HAP-1 (cell line): ENCODE results near the gene PLPP3.
A peak's percentile ranks its signal among the peaks of the same experiment; 100 is the strongest.

ENCODE experiments used
- DNase-seq, 2 experiments: peaks; one replicate each; pipeline ENCODE4 v3.0.0-alpha.2; 2016 to 2020; ENCODE audit warnings: low spot score in 2 of 2
- H3K27me3 ChIP-seq: fragments of 250-450 bp; sonication (Bioruptor Pico); 2 replicates; pipeline ENCODE4 v1.5.1; 2020; ENCODE audit warnings: low read depth, mild to moderate bottlenecking, moderate library complexity
- H3K36me3 ChIP-seq: fragments of 250-450 bp; sonication (Bioruptor Pico); replicated peaks from 2 replicates; pipeline ENCODE4 v1.5.1; 2020; ENCODE audit warnings: mild to moderate bottlenecking
- H3K4me1 ChIP-seq: fragments of 250-450 bp; sonication (Bioruptor Pico); 2 replicates; pipeline ENCODE4 v1.5.1; 2020; ENCODE audit warnings: mild to moderate bottlenecking
- H3K4me3 ChIP-seq: fragments of 250-450 bp; sonication (Bioruptor Pico); 2 replicates; pipeline ENCODE4 v1.5.1; 2020; ENCODE audit warnings: mild to moderate bottlenecking, moderate library complexity
- H3K9me3 ChIP-seq: fragments of 250-450 bp; sonication (Bioruptor Pico); 2 replicates; pipeline ENCODE4 v1.5.1; 2020; ENCODE audit warnings: mild to moderate bottlenecking, moderate library complexity
- in situ Hi-C: fragments of 300-500 bp; cut with MboI; formaldehyde crosslinking; loops from 3 replicates; pipeline ENCODE4 v1.14.3; 2020; ENCODE audit warnings: low sequenced_read_pairs, inconsistent platforms, mixed read lengths

Gene PLPP3

GRCh38 chr1:56478734-56479133 is 100.6 kb downstream of the PLPP3 start:
- Histone ChIP-seq H3K36me3 (no peaks in the 10 kb centered on the region), H3K4me1 (peaks cover 6% of the 10 kb centered on the region; the same call in 1 of the 2 replicates), H3K27me3 (no peaks in the 10 kb centered on the region), H3K9me3 (no peaks in the 10 kb centered on the region), H3K4me3 (no peak overlapping the region)
- DNase-seq: no peak
- in situ Hi-C loops: no loop called here

- in situ Hi-C loops: no loop called here
- Histone ChIP-seq H3K4me1 (peaks cover 6% of the 10 kb centered on the region; the same call in 1 of the 2 replicates), H3K36me3 (no peaks in the 10 kb centered on the region), H3K27me3 (peaks cover 2% of the 10 kb centered on the region; the same call in 1 of the 2 replicates), H3K4me3 (peak overlapping the region; percentile 19), H3K9me3 (no peaks in the 10 kb centered on the region)
- DNase-seq: peak; percentile 45 to 76
Observed at GRCh38 chr1:56477164-56478111, 101.9 kb downstream of the PLPP3 start.

DNA sequence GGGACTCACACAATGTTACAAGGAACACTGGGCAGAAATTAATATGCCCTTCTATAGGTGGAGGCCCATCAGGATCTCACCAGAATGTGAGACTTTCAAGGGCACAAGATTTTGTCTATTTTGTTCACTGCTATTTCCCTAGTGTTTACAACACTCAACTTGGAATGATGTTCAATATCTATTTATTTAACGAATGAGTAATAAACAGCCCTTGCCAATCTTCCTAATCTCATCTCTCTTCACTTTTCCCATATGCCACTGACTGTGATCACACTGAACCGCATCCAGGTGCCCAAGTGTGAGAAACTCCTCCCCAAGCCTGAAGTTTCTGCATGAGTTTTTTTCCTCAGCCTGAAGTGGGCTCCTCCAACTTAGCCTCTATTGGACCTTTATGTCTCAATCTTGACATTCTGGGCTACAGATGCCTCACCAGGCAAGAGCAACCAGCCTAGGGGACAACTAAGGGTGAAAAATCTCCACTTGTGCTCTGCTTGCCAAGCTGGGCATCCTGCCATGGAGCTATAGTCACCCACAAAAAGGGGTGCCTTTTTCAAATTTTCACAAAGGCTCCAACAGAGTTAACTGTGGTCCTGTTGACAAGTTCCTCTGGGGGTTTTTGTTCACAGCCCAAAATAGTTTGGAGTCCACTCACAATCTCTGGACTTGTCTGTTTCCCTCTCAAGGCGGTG is 105.6 kb downstream of the PLPP3 start:
- peaks cover 2% of the 10 kb centered on the region; the same call in 1 of the 2 replicates for H3K27me3 ChIP-seq
- peaks cover 6% of the 10 kb centered on the region; the same call in 1 of the 2 replicates for H3K4me1 ChIP-seq
- DNase-seq: no peak
- in situ Hi-C loops: no loop called here
- H3K36me3 ChIP-seq: no peaks in the 10 kb centered on the region
- no peak overlapping the region for H3K4me3 ChIP-seq
- no peaks in the 10 kb centered on the region for H3K9me3 ChIP-seq

DNA sequence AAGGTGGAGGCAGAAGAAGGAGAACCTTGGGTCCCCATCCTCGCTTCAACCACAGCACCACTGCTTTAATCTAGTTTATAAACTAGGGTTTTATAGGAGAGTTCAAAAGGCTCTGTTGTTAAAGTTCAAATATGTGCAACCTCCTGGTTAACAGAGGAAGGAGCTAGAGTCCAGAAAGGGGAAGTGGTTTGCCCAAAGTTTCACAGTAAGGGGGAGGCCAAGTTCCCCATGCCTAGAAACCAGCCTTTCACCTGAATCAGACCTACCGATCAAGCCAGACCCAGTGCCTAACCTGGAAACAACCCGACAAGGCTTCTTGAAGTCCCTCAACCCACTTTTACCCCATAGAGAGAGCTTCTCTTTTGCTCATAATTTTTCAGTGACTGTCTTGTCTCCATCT is 106.5 kb downstream of the PLPP3 start:
- Histone ChIP-seq H3K4me1 (peaks cover 6% of the 10 kb centered on the region; the same call in 1 of the 2 replicates), H3K27me3 (peaks cover 2% of the 10 kb centered on the region; the same call in 1 of the 2 replicates), H3K9me3 (no peaks in the 10 kb centered on the region), H3K4me3 (no peak overlapping the region), H3K36me3 (no peaks in the 10 kb centered on the region)
- in situ Hi-C loops: no loop called here
- DNase-seq: no peak

GRCh38 chr1:56469640-56470371 is 109.6 kb downstream of the PLPP3 start:
- Histone ChIP-seq H3K4me3 (no peak overlapping the region), H3K4me1 (no peaks in the 10 kb centered on the region), H3K27me3 (peaks cover 2% of the 10 kb centered on the region; the same call in 1 of the 2 replicates), H3K36me3 (no peaks in the 10 kb centered on the region), H3K9me3 (no peaks in the 10 kb centered on the region)
- no peak for DNase-seq
- in situ Hi-C loops: no loop called here

- Histone ChIP-seq H3K27me3 (peaks cover 2% of the 10 kb centered on the region; the same call in 1 of the 2 replicates), H3K36me3 (no peaks in the 10 kb centered on the region), H3K9me3 (no peaks in the 10 kb centered on the region), H3K4me3 (no peak overlapping the region), H3K4me1 (no peaks in the 10 kb centered on the region)
- in situ Hi-C loops: no loop called here
- no peak for DNase-seq
Observed at GRCh38 chr1:56468518-56468917, 110.8 kb downstream of the PLPP3 start.

GRCh38 chr1:56466538-56466937 is 112.8 kb downstream of the PLPP3 start:
- in situ Hi-C loops: no loop called here
- no peaks in the 10 kb centered on the region for H3K4me1 ChIP-seq
- no peaks in the 10 kb centered on the region for H3K36me3 ChIP-seq
- H3K4me3 ChIP-seq: no peak overlapping the region
- no peaks in the 10 kb centered on the region; the same call in 1 of the 2 replicates for H3K27me3 ChIP-seq
- H3K9me3 ChIP-seq: no peaks in the 10 kb centered on the region
- no peak for DNase-seq

DNA sequence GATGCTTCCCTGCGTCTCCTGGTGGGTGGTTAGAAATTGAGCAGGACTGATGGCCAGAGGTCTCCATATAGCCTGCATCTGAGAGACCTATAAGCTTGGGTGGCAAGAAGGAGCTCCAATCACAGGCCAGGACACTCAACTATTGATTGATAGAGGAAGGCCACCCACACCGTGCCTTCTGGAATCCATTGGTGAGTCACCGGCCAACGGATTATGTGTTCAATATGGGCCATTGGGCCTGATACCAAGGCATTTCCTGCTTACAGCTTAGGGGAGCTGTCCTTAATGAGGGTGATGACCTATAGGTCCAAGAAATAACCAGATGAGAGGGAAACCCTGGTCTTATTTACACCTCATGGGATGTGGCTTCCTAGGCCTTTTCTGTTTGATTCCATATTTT is 115.1 kb downstream of the PLPP3 start:
- no peak for DNase-seq
- Histone ChIP-seq H3K4me3 (no peak overlapping the region), H3K27me3 (no peaks in the 10 kb centered on the region), H3K9me3 (no peaks in the 10 kb centered on the region), H3K4me1 (no peaks in the 10 kb centered on the region), H3K36me3 (no peaks in the 10 kb centered on the region)
- in situ Hi-C loops: no loop called here

DNA sequence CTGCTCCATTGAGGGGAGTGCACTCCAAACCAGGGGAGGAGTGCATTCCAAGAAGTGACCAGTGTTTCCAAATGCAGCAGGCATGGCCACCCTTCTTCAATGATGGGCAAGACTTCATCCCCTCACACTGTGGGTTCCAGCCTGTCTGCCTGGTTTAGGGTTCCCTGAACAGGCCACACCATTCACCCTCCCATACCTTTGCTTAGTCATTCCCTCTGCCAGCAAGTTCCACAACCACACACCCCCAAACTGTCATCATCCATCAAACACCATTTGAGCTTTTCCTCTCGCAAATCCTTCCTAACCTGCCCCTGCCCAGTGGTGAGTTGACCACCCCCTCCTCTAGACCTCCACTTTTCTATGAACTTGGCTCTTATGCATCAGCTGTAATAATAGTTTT is 116.0 kb downstream of the PLPP3 start:
- DNase-seq: no peak
- H3K4me3 ChIP-seq: no peak overlapping the region
- in situ Hi-C loops: no loop called here

DNA sequence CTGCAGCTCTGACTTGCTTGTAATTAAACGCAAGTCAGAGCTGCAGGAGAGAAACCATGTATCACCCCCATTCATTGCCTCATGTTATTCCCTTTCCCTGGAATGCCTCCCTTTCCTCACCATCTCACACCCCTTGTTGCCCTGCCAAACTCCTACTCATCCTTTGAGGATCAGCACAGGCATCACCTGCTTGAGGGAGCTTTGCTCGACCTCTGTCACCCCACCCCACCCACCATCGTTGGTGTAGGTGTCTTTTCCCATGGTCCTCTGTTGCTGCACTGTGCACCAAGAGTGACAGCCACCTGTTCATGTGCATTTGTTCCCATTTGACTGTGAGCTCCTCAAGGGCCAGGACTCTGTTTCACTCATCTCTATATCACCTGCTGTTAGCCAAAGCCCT is 117.2 kb downstream of the PLPP3 start:
- Histone ChIP-seq H3K4me1 (no peaks in the 10 kb centered on the region), H3K36me3 (no peaks in the 10 kb centered on the region), H3K27me3 (no peaks in the 10 kb centered on the region), H3K4me3 (no peak overlapping the region), H3K9me3 (no peaks in the 10 kb centered on the region)
- DNase-seq: no peak
- in situ Hi-C loops: no loop called here

More for the DNA sequence above, 116.0 kb downstream of the PLPP3 start:
- no peaks in the 10 kb centered on the region for H3K27me3 ChIP-seq
- no peaks in the 10 kb centered on the region for H3K36me3 ChIP-seq
- H3K4me1 ChIP-seq: no peaks in the 10 kb centered on the region
- H3K9me3 ChIP-seq: no peaks in the 10 kb centered on the region

GRCh38 chr1:56461158-56462127 is 117.9 kb downstream of the PLPP3 start:
- no peaks in the 10 kb centered on the region for H3K27me3 ChIP-seq
- DNase-seq: no peak

DNA sequence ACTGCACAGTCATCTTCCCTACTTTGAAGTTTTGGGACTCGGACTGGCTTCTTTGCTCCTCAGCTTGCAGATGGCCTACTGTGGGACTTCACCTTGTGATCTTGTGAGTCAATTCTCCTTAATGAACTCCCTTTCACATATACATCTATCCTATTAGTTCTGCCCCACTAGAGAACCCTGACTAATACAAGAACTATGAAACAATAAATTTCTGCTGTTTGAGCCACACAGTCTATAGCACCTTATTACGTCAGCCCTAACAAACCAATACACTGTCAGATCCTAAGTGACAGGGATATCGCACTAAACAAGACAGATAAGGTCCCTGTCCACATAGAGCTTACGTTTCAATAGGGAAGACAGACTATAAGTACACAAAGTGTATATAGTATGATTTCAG is 120.1 kb downstream of the PLPP3 start:
- Histone ChIP-seq H3K4me3 (no peak overlapping the region), H3K36me3 (no peaks in the 10 kb centered on the region), H3K4me1 (no peaks in the 10 kb centered on the region), H3K27me3 (no peaks in the 10 kb centered on the region), H3K9me3 (no peaks in the 10 kb centered on the region)
- DNase-seq: no peak
- in situ Hi-C loops: no loop called here

More at GRCh38 chr1:56461158-56462127, 117.9 kb downstream of the PLPP3 start:
- H3K9me3 ChIP-seq: no peaks in the 10 kb centered on the region
- H3K36me3 ChIP-seq: no peaks in the 10 kb centered on the region
- H3K4me3 ChIP-seq: no peak overlapping the region
- H3K4me1 ChIP-seq: no peaks in the 10 kb centered on the region
- in situ Hi-C loops: no loop called here
